ENCODE data around the gene CENPO. TPM values are rescaled to one million over a fixed set of nuclear protein-coding genes. Genes with fewer than 3 reads are reported as not detected.

CENPO gene
- total RNA-seq, 1 donor: 8.0 TPM

DNA sequence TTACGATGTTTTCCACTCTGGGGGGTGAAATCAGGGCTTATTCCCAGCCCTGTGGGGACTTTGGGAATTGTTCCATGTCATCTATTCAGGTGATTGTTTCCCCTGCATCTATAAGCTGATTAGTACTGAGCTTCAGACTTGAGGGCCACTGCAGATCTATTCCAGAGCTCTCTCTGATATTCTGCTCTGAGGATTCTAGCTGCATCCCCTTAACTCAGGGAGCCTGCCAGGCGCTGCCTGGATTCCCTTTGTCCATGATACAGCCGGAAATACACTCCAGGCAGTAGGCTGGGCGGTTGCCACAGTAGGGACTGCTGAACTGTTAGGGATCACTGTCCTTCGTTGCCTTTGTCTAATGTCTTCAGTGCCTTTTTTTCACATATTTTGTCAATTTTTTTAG is 31.4 kb upstream of the CENPO start:
- DNase-seq (ENCODE audit: insufficient read length, low spot score, missing footprints): no peak
- Histone ChIP-seq H3K4me1 (ENCODE audit: insufficient read depth, low read length) (no peaks in the 10 kb centered on the region), H4K20me1 (ENCODE audit: insufficient read depth, low read length) (no peaks in the 10 kb centered on the region), H3K4me3 (ENCODE audit: insufficient read depth, low read length) (no peak overlapping the region), H3K27ac (ENCODE audit: low read depth, low read length) (no peak overlapping the region), H3K36me3 (ENCODE audit: insufficient read depth, low read length) (peaks cover 6% of the 10 kb centered on the region), H3K79me2 (ENCODE audit: insufficient read depth, low read length) (no peaks in the 10 kb centered on the region), H3K4me2 (ENCODE audit: insufficient read depth, low read length) (no peak overlapping the region), H3K27me3 (ENCODE audit: insufficient read depth, low read length) (no peaks in the 10 kb centered on the region), H3K9me3 (ENCODE audit: low read depth, low read length) (no peaks in the 10 kb centered on the region), H2AFZ (ENCODE audit: low read length) (no peak overlapping the region)
- TF ChIP-seq, protein P1, sequence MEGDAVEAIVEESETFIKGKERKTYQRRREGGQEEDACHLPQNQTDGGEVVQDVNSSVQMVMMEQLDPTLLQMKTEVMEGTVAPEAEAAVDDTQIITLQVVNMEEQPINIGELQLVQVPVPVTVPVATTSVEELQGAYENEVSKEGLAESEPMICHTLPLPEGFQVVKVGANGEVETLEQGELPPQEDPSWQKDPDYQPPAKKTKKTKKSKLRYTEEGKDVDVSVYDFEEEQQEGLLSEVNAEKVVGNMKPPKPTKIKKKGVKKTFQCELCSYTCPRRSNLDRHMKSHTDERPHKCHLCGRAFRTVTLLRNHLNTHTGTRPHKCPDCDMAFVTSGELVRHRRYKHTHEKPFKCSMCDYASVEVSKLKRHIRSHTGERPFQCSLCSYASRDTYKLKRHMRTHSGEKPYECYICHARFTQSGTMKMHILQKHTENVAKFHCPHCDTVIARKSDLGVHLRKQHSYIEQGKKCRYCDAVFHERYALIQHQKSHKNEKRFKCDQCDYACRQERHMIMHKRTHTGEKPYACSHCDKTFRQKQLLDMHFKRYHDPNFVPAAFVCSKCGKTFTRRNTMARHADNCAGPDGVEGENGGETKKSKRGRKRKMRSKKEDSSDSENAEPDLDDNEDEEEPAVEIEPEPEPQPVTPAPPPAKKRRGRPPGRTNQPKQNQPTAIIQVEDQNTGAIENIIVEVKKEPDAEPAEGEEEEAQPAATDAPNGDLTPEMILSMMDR (IDR thresholded peaks at IDR 0.05; ENCODE audit: extremely low read depth, low read depth, low read length): no peak

DNA sequence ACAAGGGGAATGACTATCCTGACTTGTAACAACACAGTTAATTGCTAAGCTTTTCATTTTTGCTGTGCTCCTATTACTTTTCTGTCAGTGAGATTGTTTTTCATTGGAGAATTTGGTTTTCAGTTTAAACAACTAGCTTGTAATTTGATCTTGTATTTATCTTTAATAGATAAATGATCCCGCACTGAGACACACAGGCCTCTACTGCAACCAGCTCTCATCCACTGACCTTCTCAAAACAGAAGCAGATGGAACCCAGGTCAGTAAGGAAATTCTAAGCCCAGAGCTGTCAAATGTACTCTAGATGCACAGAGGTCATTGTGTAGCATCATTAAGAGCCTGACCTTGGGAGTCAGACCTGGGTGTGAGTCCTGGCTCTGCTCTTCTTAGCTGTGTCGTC is 30.7 kb upstream of the CENPO start:
- Histone ChIP-seq H2AFZ (ENCODE audit: low read length) (no peak overlapping the region), H3K27ac (ENCODE audit: low read depth, low read length) (no peak overlapping the region), H3K4me3 (ENCODE audit: insufficient read depth, low read length) (no peak overlapping the region), H3K9me3 (ENCODE audit: low read depth, low read length) (no peaks in the 10 kb centered on the region), H3K4me1 (ENCODE audit: insufficient read depth, low read length) (no peaks in the 10 kb centered on the region), H3K4me2 (ENCODE audit: insufficient read depth, low read length) (no peak overlapping the region), H3K27me3 (ENCODE audit: insufficient read depth, low read length) (no peaks in the 10 kb centered on the region), H3K79me2 (ENCODE audit: insufficient read depth, low read length) (no peaks in the 10 kb centered on the region), H3K36me3 (ENCODE audit: insufficient read depth, low read length) (peaks cover 6% of the 10 kb centered on the region), H4K20me1 (ENCODE audit: insufficient read depth, low read length) (no peaks in the 10 kb centered on the region)
- TF ChIP-seq, protein P1 (IDR thresholded peaks at IDR 0.05; ENCODE audit: extremely low read depth, low read depth, low read length): no peak
- DNase-seq (ENCODE audit: insufficient read length, low spot score, missing footprints): no peak

DNA sequence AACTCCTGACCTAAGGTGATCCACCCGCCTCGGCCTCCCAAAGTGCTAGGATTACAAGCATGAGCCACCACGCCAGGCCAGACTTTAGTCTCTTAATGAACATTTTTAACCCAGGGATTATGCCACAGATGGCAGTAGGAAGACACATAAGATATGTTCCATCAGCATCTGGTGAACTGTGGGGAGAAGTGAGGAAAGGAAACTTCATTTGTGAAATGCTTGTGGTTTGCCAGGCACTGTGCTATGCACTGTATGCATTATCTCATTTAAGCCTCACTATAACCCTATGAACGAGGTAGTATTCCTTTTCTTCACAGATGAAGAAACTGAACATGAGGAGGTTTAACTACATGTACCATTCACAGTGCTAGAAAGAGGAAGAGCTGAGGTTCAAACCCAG is 29.4 kb upstream of the CENPO start:
- Histone ChIP-seq H3K36me3 (ENCODE audit: insufficient read depth, low read length) (peaks cover 6% of the 10 kb centered on the region), H3K79me2 (ENCODE audit: insufficient read depth, low read length) (no peaks in the 10 kb centered on the region), H4K20me1 (ENCODE audit: insufficient read depth, low read length) (no peaks in the 10 kb centered on the region), H3K4me1 (ENCODE audit: insufficient read depth, low read length) (no peaks in the 10 kb centered on the region), H3K4me2 (ENCODE audit: insufficient read depth, low read length) (no peak overlapping the region), H3K27ac (ENCODE audit: low read depth, low read length) (no peak overlapping the region), H3K4me3 (ENCODE audit: insufficient read depth, low read length) (no peak overlapping the region), H3K9me3 (ENCODE audit: low read depth, low read length) (no peaks in the 10 kb centered on the region), H3K27me3 (ENCODE audit: insufficient read depth, low read length) (no peaks in the 10 kb centered on the region), H2AFZ (ENCODE audit: low read length) (no peak overlapping the region)
- DNase-seq (ENCODE audit: insufficient read length, low spot score, missing footprints): no peak
- TF ChIP-seq, protein P1 (IDR thresholded peaks at IDR 0.05; ENCODE audit: extremely low read depth, low read depth, low read length): no peak

DNA sequence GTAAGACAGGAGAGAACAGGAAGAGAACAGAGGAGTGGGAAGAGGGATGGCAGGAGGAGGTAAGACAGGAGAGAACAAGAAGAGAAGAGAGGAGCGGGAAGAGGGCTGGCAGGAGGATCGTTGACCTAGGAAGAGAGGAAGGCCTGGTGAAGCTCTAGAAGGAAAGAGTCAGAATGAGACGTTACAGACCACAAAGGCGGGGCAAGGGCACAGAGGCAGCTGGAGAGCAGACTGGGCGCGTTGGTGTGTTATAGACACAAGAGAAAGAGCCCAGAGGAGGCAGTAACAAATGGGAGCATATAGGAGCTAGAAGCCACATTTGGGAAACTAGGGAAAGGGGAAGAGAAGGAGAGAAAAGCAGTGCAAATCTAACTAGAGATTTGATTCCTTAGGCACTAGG is 26.6 kb upstream of the CENPO start:
- H3K27ac ChIP-seq (ENCODE audit: low read depth, low read length): no peak overlapping the region
- H4K20me1 ChIP-seq (ENCODE audit: insufficient read depth, low read length): no peaks in the 10 kb centered on the region
- no peaks in the 10 kb centered on the region for H3K4me1 ChIP-seq (ENCODE audit: insufficient read depth, low read length)
- H3K4me3 ChIP-seq (ENCODE audit: insufficient read depth, low read length): no peak overlapping the region
- TF ChIP-seq, protein P1 (IDR thresholded peaks at IDR 0.05; ENCODE audit: extremely low read depth, low read depth, low read length): no peak
- H3K36me3 ChIP-seq (ENCODE audit: insufficient read depth, low read length): peaks cover 8% of the 10 kb centered on the region
- DNase-seq (ENCODE audit: insufficient read length, low spot score, missing footprints): no peak
- H3K79me2 ChIP-seq (ENCODE audit: insufficient read depth, low read length): no peaks in the 10 kb centered on the region
- H3K27me3 ChIP-seq (ENCODE audit: insufficient read depth, low read length): no peaks in the 10 kb centered on the region
- H2AFZ ChIP-seq (ENCODE audit: low read length): no peak overlapping the region
- no peaks in the 10 kb centered on the region for H3K9me3 ChIP-seq (ENCODE audit: low read depth, low read length)
- no peak overlapping the region for H3K4me2 ChIP-seq (ENCODE audit: insufficient read depth, low read length)
